ENCODE measurements around the gene IFIH1.

IFIH1 gene

DNA sequence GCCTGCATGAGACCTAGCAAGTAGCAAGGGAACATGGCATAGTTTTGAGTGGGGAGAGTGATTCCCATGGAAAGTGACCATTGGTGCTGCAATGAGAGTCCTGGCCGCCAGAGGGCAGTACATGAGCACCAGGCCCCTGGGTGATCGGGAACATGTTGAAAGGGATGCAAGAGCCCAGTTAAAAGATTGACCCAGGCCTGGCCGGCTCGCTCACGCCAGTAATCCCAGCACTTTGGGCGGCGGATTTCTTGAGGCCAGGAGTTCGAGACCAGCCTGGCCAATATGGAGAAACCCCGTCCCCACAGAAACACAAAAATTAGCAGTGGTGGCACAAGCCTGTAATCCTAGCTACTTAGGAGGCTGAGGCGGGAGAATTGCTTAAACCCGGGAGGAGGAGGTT is 97.4 kb downstream of the IFIH1 start:
- no peaks in the 10 kb centered on the region for H3K27me3 ChIP-seq (ENCODE audit: control insufficient read depth in 3 of 3, insufficient read depth in 3 of 3, low read depth in 1 of 3, low read length in 3 of 3)
- H2BK15ac ChIP-seq (ENCODE audit: low read length) = no peak overlapping the region
- peak; percentile 48 for DNase-seq (ENCODE audit: low spot score)
- no peak overlapping the region for H4K91ac ChIP-seq (ENCODE audit: low read depth, low read length, poor library complexity)
- no peak overlapping the region for H2BK5ac ChIP-seq (ENCODE audit: low read length)
- H3K23ac ChIP-seq (ENCODE audit: low read depth, low read length, poor library complexity) = no peak overlapping the region
- no peak overlapping the region for H4K8ac ChIP-seq (ENCODE audit: low read depth, low read length)
- no peak overlapping the region for H3K18ac ChIP-seq (ENCODE audit: low read length)
- H3K14ac ChIP-seq (ENCODE audit: low read length) = no peak overlapping the region
- no peaks in the 10 kb centered on the region for H3K79me1 ChIP-seq (ENCODE audit: low read depth, low read length)
- no peak overlapping the region for H2AFZ ChIP-seq (ENCODE audit: low read length)
- no peak overlapping the region for H3K4me3 ChIP-seq (ENCODE audit: low read length in 2 of 2)
- no peak overlapping the region for H2AK5ac ChIP-seq (ENCODE audit: low read depth, low read length)
- no peaks in the 10 kb centered on the region for H3K36me3 ChIP-seq (replicated peaks in 1 of 2; ENCODE audit: control insufficient read depth in 2 of 2, insufficient read depth in 2 of 2, low read length in 2 of 2)
- no peak overlapping the region for H3K4ac ChIP-seq (ENCODE audit: low read length)
- H3K9me3 ChIP-seq (replicated peaks in 1 of 2; ENCODE audit: control insufficient read depth in 2 of 2, insufficient read depth in 1 of 2, low read depth in 1 of 2, low read length in 2 of 2) = no peaks in the 10 kb centered on the region
- no peak overlapping the region for H3K27ac ChIP-seq (replicated peaks; ENCODE audit: low read length)
- H3K4me2 ChIP-seq (ENCODE audit: insufficient read depth, low read length, poor library complexity, severe bottlenecking) = no peak overlapping the region
- no peak overlapping the region for H2BK120ac ChIP-seq (ENCODE audit: low read depth, low read length)
- H2BK12ac ChIP-seq (ENCODE audit: low read length) = no peak overlapping the region
- no CpG with 5 or more reads among the region's 11 CpGs for WGBS, 2 donors (ENCODE audit: extremely low coverage in 2 of 2, insufficient read length in 2 of 2, insufficient replicate concordance in 1 of 2)
- no peak overlapping the region for H3K9ac ChIP-seq (ENCODE audit: low read depth, low read length, poor library complexity)
- H3K4me1 ChIP-seq (ENCODE audit: control insufficient read depth in 2 of 2, insufficient read depth in 1 of 2, low read depth in 1 of 2, low read length in 2 of 2) = no peaks in the 10 kb centered on the region

DNA sequence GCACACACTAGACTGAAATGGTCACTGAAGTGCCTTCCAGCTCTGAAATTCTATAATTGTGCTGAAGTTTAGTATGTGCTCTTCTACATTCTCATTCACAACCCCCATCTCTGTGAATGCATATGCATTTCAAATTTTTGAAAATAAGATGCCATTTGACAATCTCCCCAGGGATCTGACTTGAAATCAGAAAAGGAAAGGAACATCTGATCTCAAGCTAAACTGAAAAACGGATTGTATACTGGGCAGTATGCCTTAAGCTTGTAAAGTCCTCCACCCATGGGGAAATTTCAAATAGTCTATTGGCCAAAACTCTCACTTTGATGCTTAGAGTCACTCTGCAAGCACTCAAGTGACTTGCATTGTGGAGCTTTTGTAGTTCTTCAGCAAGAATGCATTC is 98.1 kb downstream of the IFIH1 start:
- Histone ChIP-seq H2BK120ac (ENCODE audit: low read depth, low read length) (no peak overlapping the region), H2BK5ac (ENCODE audit: low read length) (no peak overlapping the region), H2BK15ac (ENCODE audit: low read length) (no peak overlapping the region), H3K36me3 (replicated peaks in 1 of 2; ENCODE audit: control insufficient read depth in 2 of 2, insufficient read depth in 2 of 2, low read length in 2 of 2) (no peaks in the 10 kb centered on the region), H3K4ac (ENCODE audit: low read length) (no peak overlapping the region), H4K91ac (ENCODE audit: low read depth, low read length, poor library complexity) (no peak overlapping the region), H3K9ac (ENCODE audit: low read depth, low read length, poor library complexity) (no peak overlapping the region), H3K18ac (ENCODE audit: low read length) (no peak overlapping the region), H3K79me1 (ENCODE audit: low read depth, low read length) (no peaks in the 10 kb centered on the region), H3K23ac (ENCODE audit: low read depth, low read length, poor library complexity) (no peak overlapping the region), H3K27me3 (ENCODE audit: control insufficient read depth in 3 of 3, insufficient read depth in 3 of 3, low read depth in 1 of 3, low read length in 3 of 3) (no peaks in the 10 kb centered on the region), H2AFZ (ENCODE audit: low read length) (no peak overlapping the region), H3K9me3 (replicated peaks in 1 of 2; ENCODE audit: control insufficient read depth in 2 of 2, insufficient read depth in 1 of 2, low read depth in 1 of 2, low read length in 2 of 2) (no peaks in the 10 kb centered on the region), H3K14ac (ENCODE audit: low read length) (no peak overlapping the region), H3K4me2 (ENCODE audit: insufficient read depth, low read length, poor library complexity, severe bottlenecking) (no peak overlapping the region), H3K27ac (replicated peaks; ENCODE audit: low read length) (no peak overlapping the region), H4K8ac (ENCODE audit: low read depth, low read length) (no peak overlapping the region), H3K4me1 (ENCODE audit: control insufficient read depth in 2 of 2, insufficient read depth in 1 of 2, low read depth in 1 of 2, low read length in 2 of 2) (no peaks in the 10 kb centered on the region), H2BK12ac (ENCODE audit: low read length) (no peak overlapping the region), H3K4me3 (ENCODE audit: low read length in 2 of 2) (no peak overlapping the region), H2AK5ac (ENCODE audit: low read depth, low read length) (no peak overlapping the region)
- DNase-seq (ENCODE audit: low spot score) = no peak
- no CpG with 5 or more reads among the region's 1 CpG for WGBS, 2 donors (ENCODE audit: extremely low coverage in 2 of 2, insufficient read length in 2 of 2, insufficient replicate concordance in 1 of 2)

DNA sequence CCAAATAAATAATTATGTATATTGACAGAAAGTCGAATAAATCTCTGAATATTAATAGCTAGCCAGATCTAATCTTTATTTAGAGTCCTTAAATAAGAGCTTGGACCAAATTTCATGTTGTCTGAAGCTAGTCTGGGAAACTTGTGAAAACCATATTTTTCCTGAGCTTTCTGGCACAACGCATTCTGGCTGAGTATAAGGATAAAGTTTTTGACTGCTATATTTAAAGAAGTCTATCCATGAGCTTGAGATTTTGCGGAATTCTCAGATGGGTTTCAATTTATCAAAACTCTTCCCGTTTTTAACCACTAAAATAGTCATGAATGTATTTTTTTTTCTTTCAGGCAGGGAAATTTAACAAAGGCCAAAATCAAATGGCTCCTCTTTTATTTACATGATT is 99.1 kb downstream of the IFIH1 start:
- Histone ChIP-seq H3K4me3 (ENCODE audit: low read length in 2 of 2) (no peak overlapping the region), H4K8ac (ENCODE audit: low read depth, low read length) (no peak overlapping the region), H3K79me1 (ENCODE audit: low read depth, low read length) (no peaks in the 10 kb centered on the region)

DNA sequence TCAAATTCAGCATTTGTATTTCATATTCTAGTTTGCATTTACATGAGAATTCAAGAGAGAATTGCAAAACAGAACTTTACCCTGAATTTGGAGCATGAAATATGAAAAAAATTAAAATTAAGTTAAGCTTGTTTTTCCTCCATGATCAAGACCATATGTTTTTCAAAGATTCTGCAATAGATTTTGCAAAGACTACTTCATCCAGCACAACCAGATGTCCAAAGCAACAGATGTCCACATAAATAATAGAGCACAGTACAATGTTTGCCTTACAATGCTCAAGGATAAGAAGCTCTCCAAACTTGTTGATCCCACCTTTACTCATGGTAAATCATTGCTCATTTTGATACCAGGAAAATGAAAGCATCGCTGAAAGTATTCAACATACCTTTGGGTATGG is 100.9 kb downstream of the IFIH1 start:
- H2AK5ac ChIP-seq (ENCODE audit: low read depth, low read length) = no peak overlapping the region
- H3K14ac ChIP-seq (ENCODE audit: low read length) = no peak overlapping the region

More for the DNA sequence above, 99.1 kb downstream of the IFIH1 start:
- Histone ChIP-seq H3K23ac (ENCODE audit: low read depth, low read length, poor library complexity) (no peak overlapping the region), H3K9ac (ENCODE audit: low read depth, low read length, poor library complexity) (no peak overlapping the region), H3K4me1 (ENCODE audit: control insufficient read depth in 2 of 2, insufficient read depth in 1 of 2, low read depth in 1 of 2, low read length in 2 of 2) (no peaks in the 10 kb centered on the region), H3K4me2 (ENCODE audit: insufficient read depth, low read length, poor library complexity, severe bottlenecking) (no peak overlapping the region), H3K27ac (replicated peaks; ENCODE audit: low read length) (no peak overlapping the region), H3K9me3 (replicated peaks in 1 of 2; ENCODE audit: control insufficient read depth in 2 of 2, insufficient read depth in 1 of 2, low read depth in 1 of 2, low read length in 2 of 2) (no peaks in the 10 kb centered on the region), H3K4ac (ENCODE audit: low read length) (no peak overlapping the region), H2BK15ac (ENCODE audit: low read length) (no peak overlapping the region), H2BK120ac (ENCODE audit: low read depth, low read length) (no peak overlapping the region), H3K18ac (ENCODE audit: low read length) (no peak overlapping the region), H3K36me3 (replicated peaks in 1 of 2; ENCODE audit: control insufficient read depth in 2 of 2, insufficient read depth in 2 of 2, low read length in 2 of 2) (no peaks in the 10 kb centered on the region), H2BK5ac (ENCODE audit: low read length) (no peak overlapping the region), H4K91ac (ENCODE audit: low read depth, low read length, poor library complexity) (no peak overlapping the region), H2BK12ac (ENCODE audit: low read length) (no peak overlapping the region), H3K27me3 (ENCODE audit: control insufficient read depth in 3 of 3, insufficient read depth in 3 of 3, low read depth in 1 of 3, low read length in 3 of 3) (no peaks in the 10 kb centered on the region), H2AK5ac (ENCODE audit: low read depth, low read length) (no peak overlapping the region), H2AFZ (ENCODE audit: low read length) (no peak overlapping the region), H3K14ac (ENCODE audit: low read length) (no peak overlapping the region)
- no peak for DNase-seq (ENCODE audit: low spot score)
- no CpG with 5 or more reads among the region's 4 CpGs for WGBS, 2 donors (ENCODE audit: extremely low coverage in 2 of 2, insufficient read length in 2 of 2, insufficient replicate concordance in 1 of 2)

More for the DNA sequence above, 100.9 kb downstream of the IFIH1 start:
- Histone ChIP-seq H2BK15ac (ENCODE audit: low read length) (no peak overlapping the region), H3K4me3 (ENCODE audit: low read length in 2 of 2) (no peak overlapping the region), H3K27ac (replicated peaks; ENCODE audit: low read length) (no peak overlapping the region), H3K79me1 (ENCODE audit: low read depth, low read length) (no peaks in the 10 kb centered on the region), H3K18ac (ENCODE audit: low read length) (no peak overlapping the region), H3K27me3 (ENCODE audit: control insufficient read depth in 3 of 3, insufficient read depth in 3 of 3, low read depth in 1 of 3, low read length in 3 of 3) (no peaks in the 10 kb centered on the region), H3K23ac (ENCODE audit: low read depth, low read length, poor library complexity) (no peak overlapping the region), H2AFZ (ENCODE audit: low read length) (no peak overlapping the region), H2BK12ac (ENCODE audit: low read length) (no peak overlapping the region), H2BK5ac (ENCODE audit: low read length) (no peak overlapping the region), H3K4ac (ENCODE audit: low read length) (no peak overlapping the region), H3K9me3 (replicated peaks in 1 of 2; ENCODE audit: control insufficient read depth in 2 of 2, insufficient read depth in 1 of 2, low read depth in 1 of 2, low read length in 2 of 2) (no peaks in the 10 kb centered on the region), H3K36me3 (replicated peaks in 1 of 2; ENCODE audit: control insufficient read depth in 2 of 2, insufficient read depth in 2 of 2, low read length in 2 of 2) (no peaks in the 10 kb centered on the region), H2BK120ac (ENCODE audit: low read depth, low read length) (no peak overlapping the region), H3K4me2 (ENCODE audit: insufficient read depth, low read length, poor library complexity, severe bottlenecking) (no peak overlapping the region), H3K9ac (ENCODE audit: low read depth, low read length, poor library complexity) (no peak overlapping the region), H3K4me1 (ENCODE audit: control insufficient read depth in 2 of 2, insufficient read depth in 1 of 2, low read depth in 1 of 2, low read length in 2 of 2) (no peaks in the 10 kb centered on the region), H4K91ac (ENCODE audit: low read depth, low read length, poor library complexity) (no peak overlapping the region), H4K8ac (ENCODE audit: low read depth, low read length) (no peak overlapping the region)
- no peak for DNase-seq (ENCODE audit: low spot score)
- no CpG with 5 or more reads among the region's 1 CpG for WGBS, 2 donors (ENCODE audit: extremely low coverage in 2 of 2, insufficient read length in 2 of 2, insufficient replicate concordance in 1 of 2)

All from neuronal stem cell (in vitro differentiated cells).